ENCODE data around the gene IRX4.

The IRX4 gene

GRCh38 chr5:1925111-1926070, 42.7 kb upstream of the IRX4 start:
- TF ChIP-seq TAF1 (IDR thresholded peaks at IDR 0.05; ENCODE audit: low read depth) = no peak
- no peak for TF ChIP-seq YY1 (IDR thresholded peaks at IDR 0.05; ENCODE audit: low read depth)
- TF ChIP-seq USF1 (IDR thresholded peaks at IDR 0.05) = no peak
- no peak for TF ChIP-seq CEBPB (IDR thresholded peaks at IDR 0.05)
- no peak for TF ChIP-seq ZBTB7A (IDR thresholded peaks at IDR 0.05; ENCODE audit: low read depth)
- no peak for TF ChIP-seq EP300 (IDR thresholded peaks at IDR 0.05; ENCODE audit: borderline replicate concordance)
- TF ChIP-seq TCF12 (IDR thresholded peaks at IDR 0.05; ENCODE audit: low read depth) = no peak
- no peak for TF ChIP-seq MAX (IDR thresholded peaks at IDR 0.05)
- TF ChIP-seq REST (IDR thresholded peaks at IDR 0.05; ENCODE audit: low read depth) = no peak
- TF ChIP-seq FOXM1 (IDR thresholded peaks at IDR 0.05; ENCODE audit: borderline replicate concordance, low read depth) = no peak
- TF ChIP-seq RAD21 (IDR thresholded peaks at IDR 0.05; ENCODE audit: low read depth) = no peak
- TF ChIP-seq TEAD4 (IDR thresholded peaks at IDR 0.05) = no peak
- TF ChIP-seq NFIC (IDR thresholded peaks at IDR 0.05) = no peak
- no peak for TF ChIP-seq EGR1 (IDR thresholded peaks at IDR 0.05)
- TF ChIP-seq CREB1 (IDR thresholded peaks at IDR 0.05; ENCODE audit: low read depth) = no peak

GRCh38 chr5:1923766-1924165, 41.0 kb upstream of the IRX4 start:
- TF ChIP-seq TEAD4 (IDR thresholded peaks at IDR 0.05) (no peak), ZBTB7A (IDR thresholded peaks at IDR 0.05; ENCODE audit: low read depth) (no peak), FOXM1 (IDR thresholded peaks at IDR 0.05; ENCODE audit: borderline replicate concordance, low read depth) (no peak), RAD21 (IDR thresholded peaks at IDR 0.05; ENCODE audit: low read depth) (no peak), TAF1 (IDR thresholded peaks at IDR 0.05; ENCODE audit: low read depth) (no peak), YY1 (IDR thresholded peaks at IDR 0.05; ENCODE audit: low read depth) (no peak), NFIC (IDR thresholded peaks at IDR 0.05) (no peak), REST (IDR thresholded peaks at IDR 0.05; ENCODE audit: low read depth) (no peak), MAX (IDR thresholded peaks at IDR 0.05) (no peak), EP300 (IDR thresholded peaks at IDR 0.05; ENCODE audit: borderline replicate concordance) (no peak), CREB1 (IDR thresholded peaks at IDR 0.05; ENCODE audit: low read depth) (no peak), USF1 (IDR thresholded peaks at IDR 0.05) (no peak), EGR1 (IDR thresholded peaks at IDR 0.05) (no peak), CEBPB (IDR thresholded peaks at IDR 0.05) (no peak), TCF12 (IDR thresholded peaks at IDR 0.05; ENCODE audit: low read depth) (no peak)

GRCh38 chr5:1923341-1923740, 40.6 kb upstream of the IRX4 start:
- TF ChIP-seq NFIC (IDR thresholded peaks at IDR 0.05) (no peak), EP300 (IDR thresholded peaks at IDR 0.05; ENCODE audit: borderline replicate concordance) (no peak), CEBPB (IDR thresholded peaks at IDR 0.05) (no peak), USF1 (IDR thresholded peaks at IDR 0.05) (no peak), FOXM1 (IDR thresholded peaks at IDR 0.05; ENCODE audit: borderline replicate concordance, low read depth) (no peak), ZBTB7A (IDR thresholded peaks at IDR 0.05; ENCODE audit: low read depth) (no peak)

- TF ChIP-seq ZBTB7A (IDR thresholded peaks at IDR 0.05; ENCODE audit: low read depth) (no peak), CEBPB (IDR thresholded peaks at IDR 0.05) (no peak), EP300 (IDR thresholded peaks at IDR 0.05; ENCODE audit: borderline replicate concordance) (no peak), TEAD4 (IDR thresholded peaks at IDR 0.05) (no peak), EGR1 (IDR thresholded peaks at IDR 0.05) (no peak), NFIC (IDR thresholded peaks at IDR 0.05) (no peak), TAF1 (IDR thresholded peaks at IDR 0.05; ENCODE audit: low read depth) (no peak), TCF12 (IDR thresholded peaks at IDR 0.05; ENCODE audit: low read depth) (no peak)
Observed at GRCh38 chr5:1921711-1922110, 39.0 kb upstream of the IRX4 start.

- no peak for TF ChIP-seq REST (IDR thresholded peaks at IDR 0.05; ENCODE audit: low read depth)
Observed at GRCh38 chr5:1919750-1920149, 37.0 kb upstream of the IRX4 start.
